ENCODE measurements around the gene CD47.

CD47 gene

GRCh38 chr3:108125153-108125543 is 34.3 kb upstream of the CD47 start:
- H3K4me3 Mint-ChIP-seq: peak overlapping the region; percentile 86
- peaks cover 18% of the 10 kb centered on the region for H3K9me3 Mint-ChIP-seq
- H3K27me3 Mint-ChIP-seq (ENCODE audit: low read depth): no peaks in the 10 kb centered on the region
- H3K36me3 Mint-ChIP-seq (ENCODE audit: low read depth): peaks cover 31% of the 10 kb centered on the region
- peak overlapping the region; percentile 89 for H3K27ac Mint-ChIP-seq
- H3K4me1 Mint-ChIP-seq (ENCODE audit: low read depth): peaks cover 49% of the 10 kb centered on the region
- no peak for DNase-seq (ENCODE audit: low spot score)

- Mint-ChIP-seq H3K4me1 (ENCODE audit: low read depth) (peaks cover 49% of the 10 kb centered on the region), H3K36me3 (ENCODE audit: low read depth) (peaks cover 27% of the 10 kb centered on the region), H3K27ac (peak overlapping the region; percentile 89), H3K27me3 (ENCODE audit: low read depth) (no peaks in the 10 kb centered on the region), H3K4me3 (peak overlapping the region; percentile 86), H3K9me3 (peaks cover 18% of the 10 kb centered on the region)
- peak; percentile 82 for DNase-seq (ENCODE audit: low spot score)
Measured at GRCh38 chr3:108124337-108125152, 33.7 kb upstream of the CD47 start.

GRCh38 chr3:108123326-108123725 is 32.5 kb upstream of the CD47 start:
- Mint-ChIP-seq H3K9me3 (peaks cover 15% of the 10 kb centered on the region), H3K4me1 (ENCODE audit: low read depth) (peaks cover 48% of the 10 kb centered on the region), H3K36me3 (ENCODE audit: low read depth) (peaks cover 17% of the 10 kb centered on the region), H3K27me3 (ENCODE audit: low read depth) (no peaks in the 10 kb centered on the region), H3K27ac (peak overlapping the region; percentile 64), H3K4me3 (peak overlapping the region; percentile 11)
- no peak for DNase-seq (ENCODE audit: low spot score)

GRCh38 chr3:108122276-108122675 is 31.4 kb upstream of the CD47 start:
- DNase-seq (ENCODE audit: low spot score): no peak
- Mint-ChIP-seq H3K4me1 (ENCODE audit: low read depth) (peaks cover 51% of the 10 kb centered on the region), H3K27ac (no peak overlapping the region), H3K36me3 (ENCODE audit: low read depth) (peaks cover 9% of the 10 kb centered on the region), H3K27me3 (ENCODE audit: low read depth) (no peaks in the 10 kb centered on the region), H3K9me3 (peaks cover 9% of the 10 kb centered on the region), H3K4me3 (no peak overlapping the region)

GRCh38 chr3:108119398-108120104 is 28.7 kb upstream of the CD47 start:
- peak overlapping the region; percentile 5 for H3K27ac Mint-ChIP-seq
- H3K27me3 Mint-ChIP-seq (ENCODE audit: low read depth): no peaks in the 10 kb centered on the region
- no peak overlapping the region for H3K4me3 Mint-ChIP-seq
- DNase-seq (ENCODE audit: low spot score): no peak
- peaks cover 44% of the 10 kb centered on the region for H3K4me1 Mint-ChIP-seq (ENCODE audit: low read depth)
- peaks cover 9% of the 10 kb centered on the region for H3K9me3 Mint-ChIP-seq
- peaks cover 2% of the 10 kb centered on the region for H3K36me3 Mint-ChIP-seq (ENCODE audit: low read depth)

GRCh38 chr3:108118038-108118768 is 27.4 kb upstream of the CD47 start:
- Mint-ChIP-seq H3K9me3 (peaks cover 9% of the 10 kb centered on the region), H3K36me3 (ENCODE audit: low read depth) (peaks cover 2% of the 10 kb centered on the region), H3K4me1 (ENCODE audit: low read depth) (peaks cover 31% of the 10 kb centered on the region), H3K27me3 (ENCODE audit: low read depth) (peaks cover 1% of the 10 kb centered on the region), H3K27ac (no peak overlapping the region), H3K4me3 (no peak overlapping the region)
- DNase-seq (ENCODE audit: low spot score): peak; percentile 55

- Mint-ChIP-seq H3K4me1 (ENCODE audit: low read depth) (peaks cover 30% of the 10 kb centered on the region), H3K27ac (no peak overlapping the region), H3K4me3 (no peak overlapping the region), H3K27me3 (ENCODE audit: low read depth) (peaks cover 3% of the 10 kb centered on the region), H3K36me3 (ENCODE audit: low read depth) (peaks cover 2% of the 10 kb centered on the region), H3K9me3 (peaks cover 9% of the 10 kb centered on the region)
- no peak for DNase-seq (ENCODE audit: low spot score)
Measured at GRCh38 chr3:108117241-108117775, 26.5 kb upstream of the CD47 start.

GRCh38 chr3:108114423-108115065 is 23.7 kb upstream of the CD47 start:
- Mint-ChIP-seq H3K9me3 (peaks cover 8% of the 10 kb centered on the region), H3K27me3 (ENCODE audit: low read depth) (peaks cover 6% of the 10 kb centered on the region), H3K27ac (no peak overlapping the region), H3K4me3 (no peak overlapping the region), H3K36me3 (ENCODE audit: low read depth) (peaks cover 2% of the 10 kb centered on the region), H3K4me1 (ENCODE audit: low read depth) (peaks cover 23% of the 10 kb centered on the region)
- DNase-seq (ENCODE audit: low spot score): no peak

GRCh38 chr3:108113975-108114374 is 23.1 kb upstream of the CD47 start:
- Mint-ChIP-seq H3K27ac (no peak overlapping the region), H3K4me3 (no peak overlapping the region), H3K9me3 (peaks cover 3% of the 10 kb centered on the region), H3K27me3 (ENCODE audit: low read depth) (peaks cover 6% of the 10 kb centered on the region), H3K4me1 (ENCODE audit: low read depth) (peaks cover 18% of the 10 kb centered on the region), H3K36me3 (ENCODE audit: low read depth) (peaks cover 2% of the 10 kb centered on the region)
- DNase-seq (ENCODE audit: low spot score): no peak

GRCh38 chr3:108110934-108111333 is 20.1 kb upstream of the CD47 start:
- Mint-ChIP-seq H3K4me3 (no peak overlapping the region), H3K36me3 (ENCODE audit: low read depth) (no peaks in the 10 kb centered on the region), H3K9me3 (no peaks in the 10 kb centered on the region), H3K27ac (no peak overlapping the region), H3K27me3 (ENCODE audit: low read depth) (peaks cover 6% of the 10 kb centered on the region), H3K4me1 (ENCODE audit: low read depth) (peaks cover 2% of the 10 kb centered on the region)
- no peak for DNase-seq (ENCODE audit: low spot score)

GRCh38 chr3:108108416-108108815 is 17.6 kb upstream of the CD47 start:
- DNase-seq (ENCODE audit: low spot score): no peak
- no peaks in the 10 kb centered on the region for H3K9me3 Mint-ChIP-seq
- peaks cover 9% of the 10 kb centered on the region for H3K27me3 Mint-ChIP-seq (ENCODE audit: low read depth)
- H3K4me3 Mint-ChIP-seq: no peak overlapping the region
- peaks cover 2% of the 10 kb centered on the region for H3K4me1 Mint-ChIP-seq (ENCODE audit: low read depth)
- no peaks in the 10 kb centered on the region for H3K36me3 Mint-ChIP-seq (ENCODE audit: low read depth)
- no peak overlapping the region for H3K27ac Mint-ChIP-seq

- Mint-ChIP-seq H3K4me1 (ENCODE audit: low read depth) (peaks cover 11% of the 10 kb centered on the region), H3K27ac (no peak overlapping the region), H3K27me3 (ENCODE audit: low read depth) (peaks cover 12% of the 10 kb centered on the region), H3K36me3 (ENCODE audit: low read depth) (no peaks in the 10 kb centered on the region), H3K9me3 (no peaks in the 10 kb centered on the region), H3K4me3 (no peak overlapping the region)
- no peak for DNase-seq (ENCODE audit: low spot score)
Measured at GRCh38 chr3:108106449-108106848, 15.6 kb upstream of the CD47 start.

- H3K36me3 Mint-ChIP-seq (ENCODE audit: low read depth): no peaks in the 10 kb centered on the region
Measured at GRCh38 chr3:108106031-108106430, 15.2 kb upstream of the CD47 start.

More at GRCh38 chr3:108106031-108106430, 15.2 kb upstream of the CD47 start:
- no peak for DNase-seq (ENCODE audit: low spot score)
- no peaks in the 10 kb centered on the region for H3K9me3 Mint-ChIP-seq
- H3K27ac Mint-ChIP-seq: no peak overlapping the region
- H3K4me1 Mint-ChIP-seq (ENCODE audit: low read depth): peaks cover 16% of the 10 kb centered on the region
- peaks cover 12% of the 10 kb centered on the region for H3K27me3 Mint-ChIP-seq (ENCODE audit: low read depth)
- H3K4me3 Mint-ChIP-seq: no peak overlapping the region
